Embryonic facial prominence (tissue), 1 donor: ENCODE data around the gene LMF2.
"Not testable (repeated sequence)": the region's sequence is repeated elsewhere in the genome, so short reads cannot be mapped to it uniquely, and the experiment has no call there.

Experiments
- DNase-seq: peaks from one replicate; pipeline ENCODE4 v3.0.0-alpha.2; 2016; ENCODE audit errors: extremely low spot score

The LMF2 gene

DNA sequence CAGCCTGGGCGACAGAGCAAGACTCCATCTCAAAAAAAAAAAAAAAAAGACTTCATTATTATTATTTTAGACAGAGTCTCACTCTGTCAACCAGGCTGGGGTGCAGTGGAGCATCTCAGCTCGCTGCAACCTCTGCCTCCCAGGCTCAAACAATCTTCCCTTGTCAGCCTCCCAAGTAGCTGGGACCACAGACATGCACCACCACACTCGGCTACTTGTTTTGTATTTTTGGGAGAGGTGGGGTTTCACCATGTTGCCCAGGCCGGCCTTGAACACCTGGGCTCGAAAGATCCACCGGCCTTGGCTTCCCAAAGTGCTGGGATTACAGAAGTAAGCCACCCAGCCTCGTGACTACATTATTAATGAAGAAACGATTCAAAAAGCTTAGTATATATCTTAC lies 27.6 kb upstream of the LMF2 start:
- no peak for DNase-seq

- DNase-seq = not testable (repeated sequence)
Observed at GRCh38 chr22:50533856-50534711, 26.6 kb upstream of the LMF2 start.

GRCh38 chr22:50532824-50533796 lies 25.6 kb upstream of the LMF2 start:
- DNase-seq = no peak

- no peak for DNase-seq
Observed at GRCh38 chr22:50531962-50532674, 24.6 kb upstream of the LMF2 start.

GRCh38 chr22:50531546-50531961 lies 24.1 kb upstream of the LMF2 start:
- DNase-seq = no peak

- no peak for DNase-seq
Observed at GRCh38 chr22:50530877-50531545, 23.5 kb upstream of the LMF2 start.

GRCh38 chr22:50530580-50530876 lies 23.0 kb upstream of the LMF2 start:
- no peak for DNase-seq

- no peak for DNase-seq
Observed at GRCh38 chr22:50529897-50530579, 22.5 kb upstream of the LMF2 start, which contains the start of gene TYMP. TSS of gene TYMP (minus strand) at chr22:50530012. CDS start at chr22:50529709, 303 bp downstream.

DNA sequence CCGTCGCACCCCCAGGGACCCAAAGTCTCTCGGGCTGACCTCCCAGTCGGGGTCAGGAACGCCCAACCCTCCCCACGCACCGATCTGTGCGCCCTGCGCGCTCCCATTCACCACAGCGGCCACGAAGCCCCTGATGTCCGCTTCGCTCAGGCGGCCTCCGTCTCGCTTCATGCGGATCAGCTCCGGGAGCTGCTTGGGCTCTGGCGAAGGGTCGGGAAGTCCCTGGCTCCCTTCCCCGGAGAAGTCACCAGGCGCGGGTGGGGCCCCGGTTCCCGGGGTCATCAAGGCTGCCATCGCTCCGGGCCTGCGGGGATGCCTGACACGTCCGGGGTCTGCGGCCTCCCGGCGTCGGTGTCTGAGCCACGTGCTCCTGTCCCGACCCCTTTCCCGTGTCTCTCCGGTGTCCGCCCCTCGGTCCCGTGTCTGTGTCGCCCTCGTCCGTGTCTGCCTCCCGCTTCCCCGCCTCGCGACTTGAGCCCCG lies 22.0 kb upstream of the LMF2 start:
- DNase-seq = no peak

DNA sequence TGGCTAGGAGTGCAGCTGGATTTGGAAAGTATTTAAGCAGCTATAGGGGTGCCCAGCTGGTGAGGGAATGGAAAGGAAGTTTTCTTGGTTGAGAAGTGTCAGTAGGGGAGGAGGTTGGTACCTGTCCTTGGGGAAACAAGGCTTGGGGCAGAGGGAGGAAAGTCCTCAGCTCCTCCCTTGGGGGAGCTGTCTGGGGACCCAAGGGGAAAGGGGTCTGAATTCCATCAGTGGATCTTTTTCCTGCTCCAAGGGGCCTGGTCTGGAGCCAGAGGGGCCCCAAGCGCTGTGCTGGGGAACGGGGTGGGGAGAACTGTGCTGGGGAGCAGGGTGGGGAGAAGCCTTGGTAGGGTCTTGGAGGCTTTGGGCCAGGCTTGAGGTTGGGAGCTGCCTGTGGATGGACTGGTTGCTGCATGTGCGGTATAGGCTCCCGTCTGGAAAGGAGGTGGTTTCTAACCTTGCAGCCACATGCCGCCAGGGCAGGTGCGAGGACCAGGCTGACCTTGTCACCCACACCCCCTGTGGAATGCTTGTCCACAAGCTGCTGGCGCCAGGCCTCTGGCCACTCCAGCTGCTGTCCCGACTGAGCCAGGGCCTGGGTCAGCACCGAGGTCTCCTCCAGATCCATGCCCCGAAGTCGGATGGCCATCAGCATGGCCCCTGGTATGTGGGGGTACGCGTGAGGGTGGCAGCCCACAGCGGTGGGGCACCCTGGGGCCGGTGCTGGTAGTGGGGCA lies 21.3 kb upstream of the LMF2 start:
- no peak for DNase-seq

DNA sequence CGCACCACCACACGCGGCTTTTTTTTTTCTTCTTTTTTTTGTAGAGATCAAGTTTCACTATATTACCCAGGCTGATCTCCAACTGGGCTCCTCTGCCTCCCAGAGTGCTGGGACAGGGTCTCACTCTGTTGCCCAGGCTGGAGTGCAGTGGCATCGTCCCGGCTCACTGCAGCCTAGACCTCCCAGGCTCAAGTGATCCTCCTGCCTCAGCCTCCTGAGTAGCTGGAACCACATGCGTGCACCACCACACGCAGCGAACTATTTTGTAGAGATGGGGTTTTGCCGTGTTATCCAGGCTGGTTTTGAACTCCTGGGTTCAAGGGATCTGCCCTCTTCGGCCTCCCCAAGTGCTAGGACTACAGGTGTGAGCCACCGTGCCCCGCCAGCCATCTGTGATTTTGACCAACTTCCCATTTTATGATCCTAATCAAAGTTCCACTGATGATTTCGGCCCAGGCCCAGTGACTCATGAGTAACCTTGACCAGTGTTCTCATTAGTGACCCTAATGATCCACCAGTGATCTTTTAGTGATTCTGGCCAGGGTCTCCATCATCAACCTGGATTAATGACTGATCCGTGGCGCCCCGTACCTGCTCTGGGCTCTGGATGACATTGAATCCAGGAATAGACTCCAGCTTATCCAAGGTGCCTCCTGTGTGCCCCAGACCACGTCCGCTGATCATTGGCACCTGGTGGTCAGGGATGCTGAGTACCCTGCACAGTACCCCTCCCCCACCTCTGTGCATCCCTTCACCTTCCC lies 20.6 kb upstream of the LMF2 start:
- DNase-seq = no peak

GRCh38 chr22:50526834-50527801 lies 19.6 kb upstream of the LMF2 start:
- no peak for DNase-seq

DNA sequence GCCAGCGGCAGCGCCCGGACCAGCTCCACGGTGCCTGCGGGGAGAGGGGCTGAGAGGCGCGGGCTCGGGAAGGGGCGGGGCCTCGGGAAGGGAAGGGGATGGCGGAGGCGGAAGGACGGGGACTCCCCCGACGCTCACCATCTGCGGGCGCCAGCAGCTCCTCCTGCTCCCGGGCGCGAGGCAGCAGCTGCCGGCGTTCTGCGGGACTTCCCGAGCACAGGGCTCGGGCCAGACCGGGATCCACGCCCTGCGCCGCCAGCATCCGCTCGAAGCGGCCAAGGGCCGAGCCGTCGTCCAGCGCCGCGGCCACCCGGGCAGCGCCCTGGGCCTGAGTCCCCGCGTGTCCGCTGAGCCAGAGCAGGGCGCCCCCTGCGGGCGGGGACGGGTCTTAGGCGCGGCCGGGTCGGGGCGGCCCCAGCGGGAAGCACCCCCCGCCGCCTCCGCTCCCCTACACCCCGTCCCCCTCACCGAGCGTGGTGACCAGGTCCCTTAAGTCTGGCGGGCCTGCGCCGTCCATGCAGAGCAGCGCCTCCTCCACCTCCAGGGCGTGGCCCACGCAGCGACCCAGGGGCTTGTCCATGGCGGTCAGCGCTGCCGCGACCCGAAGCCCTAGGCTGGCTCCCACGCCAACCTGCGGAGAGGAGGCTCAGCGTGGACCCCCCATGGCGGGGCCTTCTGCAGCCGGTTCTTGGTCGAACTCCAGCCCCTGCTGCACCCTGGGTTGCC lies 18.8 kb upstream of the LMF2 start:
- no peak for DNase-seq

DNA sequence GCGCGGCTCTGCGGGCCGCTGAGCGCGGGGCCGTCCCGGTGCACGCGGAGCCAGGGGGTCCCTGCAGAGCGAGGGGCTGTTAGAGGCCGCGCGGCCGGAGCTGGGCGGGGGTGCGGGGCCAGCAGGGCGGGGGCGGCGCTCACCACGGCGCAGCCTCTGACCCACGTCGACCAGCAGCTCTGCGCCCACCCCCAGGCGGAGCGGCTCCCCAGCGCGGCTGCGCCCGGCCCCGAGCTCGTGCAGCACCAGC lies 18.3 kb upstream of the LMF2 start:
- no peak for DNase-seq

- peak; percentile 92 for DNase-seq
Observed at GRCh38 chr22:50525104-50525857, 17.8 kb upstream of the LMF2 start, which contains the start of gene SCO2. TSS of gene SCO2 (minus strand) at chr22:50525598. CDS start at chr22:50524411, 1,187 bp downstream.

DNA sequence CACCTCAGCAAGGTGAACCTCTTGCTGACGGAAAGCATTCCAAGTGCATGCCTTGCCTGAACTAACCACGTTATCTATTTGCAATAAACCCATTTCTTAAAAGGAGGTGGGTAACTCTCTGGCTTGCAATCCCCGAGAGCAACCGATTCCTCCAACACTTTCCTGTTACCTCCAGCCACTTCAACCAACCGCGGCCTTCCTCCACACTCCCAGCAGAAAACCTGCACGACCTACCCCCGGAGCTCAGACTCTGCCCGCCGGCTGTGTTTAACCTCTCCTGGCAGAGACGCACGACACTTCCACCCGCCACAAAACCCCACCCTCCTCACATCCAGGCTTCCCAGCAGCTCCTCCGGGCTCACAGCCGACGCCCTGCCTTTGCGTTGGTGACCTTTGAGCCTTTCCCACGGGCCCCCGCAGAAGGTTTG lies 17.2 kb upstream of the LMF2 start:
- DNase-seq = no peak
